HepG2 (cell line): ENCODE data around the gene CPNE2. TPM values are rescaled to one million over a fixed set of nuclear protein-coding genes. Genes with fewer than 3 reads are reported as not detected.

Source experiments
- ATAC-seq: fragments of 200-7000 bp; cut with Tn5 transposase; 3 replicates; pipeline ENCODE4 v1.9.1; 2020; ENCODE audit warnings: mild to moderate bottlenecking, moderate library complexity
- BruUV-seq: library from RNA; stranded (reverse); fragments of 400-500 nt; replicated peaks from 2 replicates; lab custom pipeline; 2021; lab: Mats Ljungman, UMichigan
- CTCF ChIA-PET: fragments of 300-600 bp; formaldehyde crosslinking; extraction: SDS; loops from one replicate; lab custom pipeline; 2021; ENCODE audit warnings: low total read pairs, inconsistent platforms, low intra/inter-chr PET ratio; lab: Yijun Ruan, JAX
- POLR2A ChIA-PET: fragments of 350-600 bp; sonication (Branson Sonifier 250); formaldehyde crosslinking; loops from one replicate; lab custom pipeline; 2020; ENCODE audit warnings: antibody characterized with exemption, inconsistent platforms; lab: Yijun Ruan, JAX
- DNase-seq: peaks from one replicate; pipeline ENCODE4 v3.0.0-alpha.2; 2015; ENCODE audit warnings: low spot score
- FAIRE-seq: peaks from 3 replicates; lab custom pipeline; 2011; peaks lifted over from hg19 to GRCh38; lab: Jason Lieb, UNC
- H2AFZ ChIP-seq: one replicate; pipeline ENCODE4 v1.6.1; 2011; ENCODE audit warnings: low read length, inconsistent platforms
- H3K27ac ChIP-seq: fragments of 300-600 bp; 3 replicates; pipeline ENCODE4 v1.8.0; 2011; ENCODE audit warnings: mixed run types, mild to moderate bottlenecking, mixed read lengths, low read length, inconsistent platforms; ENCODE audit not compliant: insufficient read depth; ENCODE audit errors: extremely low read length
- H3K27me3 ChIP-seq, 2 experiments: fragments of 200-600 bp in 1 of 2; 2 replicates in 1 of 2; 3 replicates in 1 of 2; pipeline versions ENCODE4 v1.6.0 to v1.8.0; 2011; ENCODE audit warnings: low read length in 2 of 2, mild to moderate bottlenecking in 2 of 2, moderate library complexity in 2 of 2, inconsistent platforms in 1 of 2; ENCODE audit not compliant: insufficient read depth in 2 of 2, control insufficient read depth in 1 of 2
- H3K36me3 ChIP-seq, 2 experiments: fragments of 200-600 bp in 1 of 2; replicated peaks in 1 of 2; 2 replicates in 1 of 2; 3 replicates in 1 of 2; pipeline versions ENCODE4 v1.5.1 to v1.8.0; 2011; ENCODE audit warnings: low read length in 2 of 2, inconsistent platforms in 1 of 2; ENCODE audit not compliant: insufficient read depth in 2 of 2, control insufficient read depth in 1 of 2
- H3K4me1 ChIP-seq: 2 replicates; pipeline ENCODE4 v1.5.1; 2012; ENCODE audit warnings: low read length, inconsistent platforms; ENCODE audit not compliant: insufficient read depth
- H3K4me2 ChIP-seq: 2 replicates; pipeline ENCODE4 v1.6.0; 2011; ENCODE audit warnings: low read depth, low read length, inconsistent platforms
- H3K4me3 ChIP-seq, 3 experiments: fragments of 200-600 bp in 1 of 3; sonication (generic), shearing (Covaris generic) in 1 of 3; replicated peaks in 1 of 3; 2 replicates each; pipeline ENCODE4 v1.5.1; 2011 to 2016; ENCODE audit warnings: low read length in 3 of 3, inconsistent platforms in 2 of 3, low read depth in 2 of 3, mild to moderate bottlenecking in 2 of 3, control low read depth in 1 of 3, mixed read lengths in 1 of 3; ENCODE audit not compliant: insufficient read depth in 1 of 3
- H3K79me2 ChIP-seq: one replicate; pipeline ENCODE4 v1.6.1; 2011; ENCODE audit warnings: low read length, inconsistent platforms; ENCODE audit not compliant: insufficient read depth
- H3K9ac ChIP-seq: 2 replicates; pipeline ENCODE4 v1.6.0; 2011; ENCODE audit warnings: mild to moderate bottlenecking, low read depth, low read length, inconsistent platforms; ENCODE audit not compliant: insufficient read depth
- H3K9me3 ChIP-seq: 2 replicates; pipeline ENCODE4 v1.5.1; 2012; ENCODE audit warnings: mild to moderate bottlenecking, low read length
- H4K20me1 ChIP-seq: 2 replicates; pipeline ENCODE4 v1.6.0; 2011; ENCODE audit warnings: inconsistent platforms, mild to moderate bottlenecking, low read length, moderate library complexity; ENCODE audit not compliant: insufficient read depth
- CAMTA2 ChIP-seq: sonication (generic); formaldehyde crosslinking; IDR thresholded peaks from 2 replicates; pipeline ENCODE4 v1.4.0; 2020; ENCODE audit warnings: mild to moderate bottlenecking, missing genetic modification reagents, borderline replicate concordance
- ETV5 ChIP-seq: IDR thresholded peaks from 2 replicates; pipeline ENCODE4 v1.6.1; 2018; ENCODE audit warnings: missing biosample characterization, missing genetic modification reagents, inconsistent platforms, borderline replicate concordance
- KDM6A ChIP-seq: IDR thresholded peaks from 2 replicates; pipeline ENCODE4 v1.6.1; 2016; ENCODE audit warnings: low read depth
- POLR2AphosphoS2 ChIP-seq: IDR thresholded peaks from 2 replicates; pipeline ENCODE4 v1.6.1; 2011; ENCODE audit warnings: low read depth, low read length, improper control_type of control experiment
- SAFB2 ChIP-seq: sonication (generic); formaldehyde crosslinking; IDR thresholded peaks from 2 replicates; pipeline ENCODE4 v1.5.1; 2020; ENCODE audit warnings: missing genetic modification reagents, low read depth, mild to moderate bottlenecking, borderline replicate concordance
- SALL1 ChIP-seq: sonication (generic); formaldehyde crosslinking; IDR thresholded peaks from 2 replicates; pipeline ENCODE4 v1.8.0; 2022; ENCODE audit warnings: mild to moderate bottlenecking, missing genetic modification reagents
- TBL1XR1 ChIP-seq: fragments of 150-350 bp; IDR thresholded peaks from 2 replicates; pipeline ENCODE4 v1.6.1; 2014; ENCODE audit warnings: borderline replicate concordance, low read length; ENCODE audit not compliant: partially characterized antibody
- ZNF24 ChIP-seq: fragments of 450-650 bp; IDR thresholded peaks from 2 replicates; pipeline ENCODE4 v1.6.1; 2017; ENCODE audit warnings: antibody characterized with exemption, mild to moderate bottlenecking
- ZNF547 ChIP-seq: sonication (generic); formaldehyde crosslinking; IDR thresholded peaks from 2 replicates; pipeline ENCODE4 v1.5.1; 2020; ENCODE audit warnings: mild to moderate bottlenecking, missing genetic modification reagents
- ZNF777 ChIP-seq: sonication (generic); formaldehyde crosslinking; IDR thresholded peaks from 2 replicates; pipeline ENCODE4 v1.4.0; 2020; ENCODE audit warnings: missing genetic modification reagents
- WGBS: methylation state at CpG from one replicate; pipeline ENCODE4 v1.1.6; 2017; ENCODE audit warnings: low lambda C conversion rate; 5-methylcytosine and 5-hydroxymethylcytosine counted together
- in situ Hi-C: cut with HindIII; loops from 2 replicates; pipeline ENCODE4 v1.10.0; 2017; ENCODE audit warnings: low pct_unique_long_range_greater_than_20kb; ENCODE audit not compliant: extremely low pct_ligation_motif_present
- intact Hi-C: fragments of 100-400 bp; cut with micrococcal nuclease; formaldehyde crosslinking; loops from one replicate; pipeline ENCODE4 v1.10.0; 2022; ENCODE audit not compliant: unreplicated experiment
- polyA plus RNA-seq, 8 experiments: library from polyadenylated mRNA; depleted of rRNA in 3 of 8; stranded (reverse) in 7 of 8; unstranded in 1 of 8; fragments of >200 nt; fragmentation: Illumina TruSeq in 4 of 8; extraction: Trizol in 4 of 8; gene quantifications; 2 replicates each; pipeline versions ENCODE4 v1.2.1 to v1.2.3, GENCODE V29; 2011 to 2016; ENCODE audit warnings: low read depth in 4 of 8, missing spikeins in 1 of 8, mixed read lengths in 1 of 8; ENCODE audit not compliant: insufficient read depth in 1 of 8
- total RNA-seq, 5 experiments: library from RNA; depleted of rRNA; stranded (reverse); fragments of >200 nt; fragmentation: Illumina TruSeq; extraction: Trizol; gene quantifications; 2 replicates each; pipeline ENCODE4 v1.2.3, GENCODE V29; 2016; ENCODE audit warnings: low read depth in 1 of 5
- TF ChIP-seq, protein P1 (sequence below): sonication (generic); formaldehyde crosslinking; IDR thresholded peaks from 2 replicates; pipeline ENCODE4 v1.9.0; 2021; ENCODE audit warnings: missing genetic modification reagents, mild to moderate bottlenecking, borderline replicate concordance
- TF ChIP-seq, protein P2 (sequence below): sonication (generic); formaldehyde crosslinking; IDR thresholded peaks from 2 replicates; pipeline ENCODE4 v1.5.0; 2020; ENCODE audit warnings: mild to moderate bottlenecking, missing genetic modification reagents, moderate library complexity
- TF ChIP-seq, protein P3 (sequence below): sonication (generic); formaldehyde crosslinking; conservative IDR thresholded peaks from 2 replicates; pipeline ENCODE4 v1.4.0; 2020; ENCODE audit warnings: mild to moderate bottlenecking, missing genetic modification reagents, moderate library complexity
- TF ChIP-seq, protein P4 (sequence below): sonication (generic); formaldehyde crosslinking; IDR thresholded peaks from 2 replicates; pipeline ENCODE4 v1.8.0; 2022; ENCODE audit warnings: mild to moderate bottlenecking, missing genetic modification reagents, borderline replicate concordance

The CPNE2 gene
- total and polyA plus RNA-seq, 2 of the 13 experiments (the other 11 are each of a cell fraction or from before 2014, with no cell fraction given): 10.6 to 23.3 TPM

DNA sequence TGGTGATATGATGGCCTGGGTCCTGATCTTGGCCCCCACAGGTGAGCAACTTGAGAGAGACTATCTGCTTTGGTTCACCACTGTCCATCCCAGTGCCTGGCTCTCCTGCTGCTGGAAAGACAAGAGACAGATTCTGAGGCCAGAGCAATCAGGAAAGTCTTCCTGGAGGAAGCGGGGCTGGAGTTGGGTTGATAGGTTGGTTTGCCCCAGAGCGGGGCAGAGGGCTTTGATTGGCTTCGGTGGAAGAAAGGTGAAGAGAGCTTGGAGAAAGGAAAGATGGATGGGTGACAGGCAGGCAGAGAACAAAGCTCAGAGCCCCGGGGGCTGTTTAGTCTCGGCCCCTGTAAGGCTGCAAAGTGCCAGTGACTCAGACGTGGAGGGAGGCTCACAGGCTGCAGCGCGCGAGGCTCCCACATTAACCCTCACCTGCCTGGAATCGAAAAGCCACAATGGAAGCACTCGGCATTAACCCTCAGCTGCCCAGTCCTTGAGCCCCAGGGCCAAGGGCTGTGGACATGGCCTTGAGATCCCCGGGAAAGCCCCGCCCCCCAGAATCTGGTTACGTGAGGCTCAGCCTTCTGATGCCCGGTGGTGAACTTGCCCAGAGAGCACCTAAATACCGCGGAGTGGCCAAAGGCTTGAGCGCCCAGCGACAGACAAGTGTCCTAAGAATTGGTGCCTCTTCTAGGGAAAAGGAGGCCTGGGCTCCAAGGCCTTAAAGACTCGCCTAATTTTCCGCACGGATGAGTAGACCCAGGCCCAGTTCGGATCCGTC is 996 bp upstream of the CPNE2 start:
- CTCF ChIA-PET: interaction anchor here (1.4 kb wide), 1 partner anchor 76 kb away, joined by 4 read pairs; no protein-coding TSS in a partner anchor
- Histone ChIP-seq H2AFZ (no peak overlapping the region), H3K79me2 (no peaks in the 10 kb centered on the region), H4K20me1 (no peaks in the 10 kb centered on the region), H3K36me3 (no peaks in the 10 kb centered on the region), H3K4me1 (peaks cover 23% of the 10 kb centered on the region), H3K9ac (peak overlapping the region; percentile 62; the same call in 1 of the 2 replicates), H3K27me3 (peaks cover 2 to 25% of the 10 kb centered on the region in 2 experiments; a peak in 4 of 5 replicates), H3K27ac (no peak overlapping the region), H3K9me3 (no peaks in the 10 kb centered on the region), H3K4me2 (peak overlapping the region; percentile 77), H3K4me3 (peak overlapping the region; percentile 72 to 84 (median 83))
- ATAC-seq (peak; percentile 54), DNase-seq (peak; percentile 37), FAIRE-seq (peak; percentile 42)
- POLR2A ChIA-PET: interaction anchor here (0.6 to 3.3 kb wide), 2 partner anchors 95 to 345 kb away, joined by 3 to 20 read pairs; partner anchors contain the start of genes PSME3IP1 and RSPRY1
- intact Hi-C loops: no loop called here
- in situ Hi-C loops: loop anchor here (5.0 kb wide), 1 partner anchor 76 kb away; no protein-coding TSS in a partner anchor
- BruUV-seq: no TSS peak
- 10% methylated on average over 19 of the region's 24 CpGs for WGBS
- TF ChIP-seq POLR2AphosphoS2: no peak
- TF ChIP-seq, protein P1, sequence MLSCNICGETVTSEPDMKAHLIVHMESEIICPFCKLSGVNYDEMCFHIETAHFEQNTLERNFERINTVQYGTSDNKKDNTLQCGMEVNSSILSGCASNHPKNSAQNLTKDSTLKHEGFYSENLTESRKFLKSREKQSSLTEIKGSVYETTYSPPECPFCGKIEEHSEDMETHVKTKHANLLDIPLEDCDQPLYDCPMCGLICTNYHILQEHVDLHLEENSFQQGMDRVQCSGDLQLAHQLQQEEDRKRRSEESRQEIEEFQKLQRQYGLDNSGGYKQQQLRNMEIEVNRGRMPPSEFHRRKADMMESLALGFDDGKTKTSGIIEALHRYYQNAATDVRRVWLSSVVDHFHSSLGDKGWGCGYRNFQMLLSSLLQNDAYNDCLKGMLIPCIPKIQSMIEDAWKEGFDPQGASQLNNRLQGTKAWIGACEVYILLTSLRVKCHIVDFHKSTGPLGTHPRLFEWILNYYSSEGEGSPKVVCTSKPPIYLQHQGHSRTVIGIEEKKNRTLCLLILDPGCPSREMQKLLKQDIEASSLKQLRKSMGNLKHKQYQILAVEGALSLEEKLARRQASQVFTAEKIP (CRISPR knock-in tag): no peak
- peak; percentile 63 for TF ChIP-seq SALL1 (CRISPR knock-in tag)
- TF ChIP-seq ZNF547 (CRISPR knock-in tag): peak; percentile 54; the same call in 1 of the 2 replicates
- no peak for TF ChIP-seq ZNF777 (CRISPR knock-in tag)
- TF ChIP-seq, protein P2, sequence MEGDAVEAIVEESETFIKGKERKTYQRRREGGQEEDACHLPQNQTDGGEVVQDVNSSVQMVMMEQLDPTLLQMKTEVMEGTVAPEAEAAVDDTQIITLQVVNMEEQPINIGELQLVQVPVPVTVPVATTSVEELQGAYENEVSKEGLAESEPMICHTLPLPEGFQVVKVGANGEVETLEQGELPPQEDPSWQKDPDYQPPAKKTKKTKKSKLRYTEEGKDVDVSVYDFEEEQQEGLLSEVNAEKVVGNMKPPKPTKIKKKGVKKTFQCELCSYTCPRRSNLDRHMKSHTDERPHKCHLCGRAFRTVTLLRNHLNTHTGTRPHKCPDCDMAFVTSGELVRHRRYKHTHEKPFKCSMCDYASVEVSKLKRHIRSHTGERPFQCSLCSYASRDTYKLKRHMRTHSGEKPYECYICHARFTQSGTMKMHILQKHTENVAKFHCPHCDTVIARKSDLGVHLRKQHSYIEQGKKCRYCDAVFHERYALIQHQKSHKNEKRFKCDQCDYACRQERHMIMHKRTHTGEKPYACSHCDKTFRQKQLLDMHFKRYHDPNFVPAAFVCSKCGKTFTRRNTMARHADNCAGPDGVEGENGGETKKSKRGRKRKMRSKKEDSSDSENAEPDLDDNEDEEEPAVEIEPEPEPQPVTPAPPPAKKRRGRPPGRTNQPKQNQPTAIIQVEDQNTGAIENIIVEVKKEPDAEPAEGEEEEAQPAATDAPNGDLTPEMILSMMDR: no peak
- TF ChIP-seq CAMTA2: 0 out of 2 replicates have a peak, but pooled peaks have one; percentile 13
- no peak for TF ChIP-seq TBL1XR1
- TF ChIP-seq ETV5: 0 out of 2 replicates have a peak, but pooled peaks have one; percentile 16
- no peak for TF ChIP-seq SAFB2
- TF ChIP-seq, protein P3, sequence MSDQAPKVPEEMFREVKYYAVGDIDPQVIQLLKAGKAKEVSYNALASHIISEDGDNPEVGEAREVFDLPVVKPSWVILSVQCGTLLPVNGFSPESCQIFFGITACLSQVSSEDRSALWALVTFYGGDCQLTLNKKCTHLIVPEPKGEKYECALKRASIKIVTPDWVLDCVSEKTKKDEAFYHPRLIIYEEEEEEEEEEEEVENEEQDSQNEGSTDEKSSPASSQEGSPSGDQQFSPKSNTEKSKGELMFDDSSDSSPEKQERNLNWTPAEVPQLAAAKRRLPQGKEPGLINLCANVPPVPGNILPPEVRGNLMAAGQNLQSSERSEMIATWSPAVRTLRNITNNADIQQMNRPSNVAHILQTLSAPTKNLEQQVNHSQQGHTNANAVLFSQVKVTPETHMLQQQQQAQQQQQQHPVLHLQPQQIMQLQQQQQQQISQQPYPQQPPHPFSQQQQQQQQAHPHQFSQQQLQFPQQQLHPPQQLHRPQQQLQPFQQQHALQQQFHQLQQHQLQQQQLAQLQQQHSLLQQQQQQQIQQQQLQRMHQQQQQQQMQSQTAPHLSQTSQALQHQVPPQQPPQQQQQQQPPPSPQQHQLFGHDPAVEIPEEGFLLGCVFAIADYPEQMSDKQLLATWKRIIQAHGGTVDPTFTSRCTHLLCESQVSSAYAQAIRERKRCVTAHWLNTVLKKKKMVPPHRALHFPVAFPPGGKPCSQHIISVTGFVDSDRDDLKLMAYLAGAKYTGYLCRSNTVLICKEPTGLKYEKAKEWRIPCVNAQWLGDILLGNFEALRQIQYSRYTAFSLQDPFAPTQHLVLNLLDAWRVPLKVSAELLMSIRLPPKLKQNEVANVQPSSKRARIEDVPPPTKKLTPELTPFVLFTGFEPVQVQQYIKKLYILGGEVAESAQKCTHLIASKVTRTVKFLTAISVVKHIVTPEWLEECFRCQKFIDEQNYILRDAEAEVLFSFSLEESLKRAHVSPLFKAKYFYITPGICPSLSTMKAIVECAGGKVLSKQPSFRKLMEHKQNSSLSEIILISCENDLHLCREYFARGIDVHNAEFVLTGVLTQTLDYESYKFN (CRISPR knock-in tag): 0 out of 2 replicates have a peak, but pooled peaks have one; percentile 16
- TF ChIP-seq KDM6A: no peak
- TF ChIP-seq, protein P4, sequence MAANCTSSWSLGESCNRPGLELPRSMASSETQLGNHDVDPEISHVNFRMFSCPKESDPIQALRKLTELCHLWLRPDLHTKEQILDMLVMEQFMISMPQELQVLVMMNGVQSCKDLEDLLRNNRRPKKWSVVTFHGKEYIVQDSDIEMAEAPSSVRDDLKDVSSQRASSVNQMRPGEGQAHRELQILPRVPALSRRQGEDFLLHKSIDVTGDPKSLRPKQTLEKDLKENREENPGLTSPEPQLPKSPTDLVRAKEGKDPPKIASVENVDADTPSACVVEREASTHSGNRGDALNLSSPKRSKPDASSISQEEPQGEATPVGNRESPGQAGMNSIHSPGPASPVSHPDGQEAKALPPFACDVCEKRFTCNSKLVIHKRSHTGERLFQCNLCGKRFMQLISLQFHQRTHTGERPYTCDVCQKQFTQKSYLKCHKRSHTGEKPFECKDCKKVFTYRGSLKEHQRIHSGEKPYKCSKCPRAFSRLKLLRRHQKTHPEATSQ: no peak
- no peak for TF ChIP-seq ZNF24
